IgD-negative memory B cell (primary cell): Measurements from ENCODE around the gene VDAC1. TPM values are rescaled to one million over a fixed set of nuclear protein-coding genes. Genes with fewer than 3 reads are reported as not detected.

ENCODE experiments used
- H3K27ac Mint-ChIP-seq, 3 donors: one replicate each; pipeline ENCODE4 v1.8.0; 2020 to 2022; ENCODE audit warnings: mild to moderate bottlenecking in 3 of 3, mixed read lengths in 3 of 3, moderate library complexity in 1 of 3
- H3K27me3 Mint-ChIP-seq: one replicate; pipeline ENCODE4 v1.8.0; 2021; ENCODE audit warnings: mixed read lengths
- H3K36me3 Mint-ChIP-seq: one replicate; pipeline ENCODE4 v1.8.0; 2020; ENCODE audit warnings: mild to moderate bottlenecking, mixed read lengths
- H3K4me1 Mint-ChIP-seq, 3 donors: one replicate each; pipeline ENCODE4 v1.8.0; 2020 to 2022; ENCODE audit warnings: mixed read lengths in 3 of 3, mild to moderate bottlenecking in 1 of 3
- H3K4me3 Mint-ChIP-seq, 4 donors: one replicate each; pipeline ENCODE4 v1.8.0; 2020 to 2022; ENCODE audit warnings: mild to moderate bottlenecking in 4 of 4, mixed read lengths in 4 of 4, moderate library complexity in 3 of 4
- H3K9me3 Mint-ChIP-seq, 3 donors: one replicate each; pipeline ENCODE4 v1.8.0; 2020 to 2021; ENCODE audit warnings: mixed read lengths in 3 of 3, mild to moderate bottlenecking in 1 of 3
- polyA plus RNA-seq: library from polyadenylated mRNA; unstranded; fragments of 300-500 nt; fragmentation: Illumina TruSeq; gene quantifications from one replicate; pipeline ENCODE4 v1.2.3, GENCODE V29; 2021

Gene VDAC1
- polyA plus RNA-seq, result 90.0 TPM

GRCh38 chr5:134004626-134005416 lies at the start of gene VDAC1:
VDAC1 (minus strand) TSS chr5:134004975; CDS start chr5:133993012, 11,963 bp downstream.
- Mint-ChIP-seq H3K4me3 (peak within 1 kb of the TSS; percentile 87 to 96 (median 96)), H3K27ac (peak within 1 kb of the TSS; percentile 91 to 97 (median 91)), H3K4me1 (peaks cover 29 to 31% (median 31%) of the 10 kb centered on the region in 3 donors), H3K27me3 (no peaks in the 10 kb centered on the region), H3K36me3 (no peaks in the 10 kb centered on the region), H3K9me3 (no peaks in the 10 kb centered on the region)

- peaks cover 4% of the 10 kb centered on the region for H3K27me3 Mint-ChIP-seq
- H3K27ac Mint-ChIP-seq, result no peak overlapping the region
- no peak overlapping the region for H3K4me3 Mint-ChIP-seq
- H3K36me3 Mint-ChIP-seq, result no peaks in the 10 kb centered on the region
- H3K9me3 Mint-ChIP-seq, result no peaks in the 10 kb centered on the region
- peaks cover 1 to 7% (median 6%) of the 10 kb centered on the region in 3 donors for H3K4me1 Mint-ChIP-seq
Observed at GRCh38 chr5:134053840-134054338, 49.1 kb upstream of the VDAC1 start.

GRCh38 chr5:134053314-134053839 lies 48.6 kb upstream of the VDAC1 start:
- H3K27ac Mint-ChIP-seq, result no peak overlapping the region
- peaks cover 4% of the 10 kb centered on the region for H3K27me3 Mint-ChIP-seq
- H3K4me3 Mint-ChIP-seq, result no peak overlapping the region
- no peaks in the 10 kb centered on the region for H3K36me3 Mint-ChIP-seq
- no peaks in the 10 kb centered on the region for H3K9me3 Mint-ChIP-seq
- H3K4me1 Mint-ChIP-seq, result peaks cover 1 to 7% (median 6%) of the 10 kb centered on the region in 3 donors

- Mint-ChIP-seq H3K27me3 (peaks cover 4% of the 10 kb centered on the region), H3K36me3 (no peaks in the 10 kb centered on the region), H3K27ac (no peak overlapping the region), H3K9me3 (no peaks in the 10 kb centered on the region), H3K4me3 (no peak overlapping the region), H3K4me1 (peaks cover 1 to 7% (median 6%) of the 10 kb centered on the region in 3 donors)
Observed at GRCh38 chr5:134051305-134051704, 46.5 kb upstream of the VDAC1 start.

- H3K36me3 Mint-ChIP-seq, result no peaks in the 10 kb centered on the region
- H3K4me3 Mint-ChIP-seq, result no peak overlapping the region
- peaks cover 4% of the 10 kb centered on the region for H3K27me3 Mint-ChIP-seq
- no peaks in the 10 kb centered on the region for H3K9me3 Mint-ChIP-seq
- H3K4me1 Mint-ChIP-seq, result peaks cover 1 to 6% (median 4%) of the 10 kb centered on the region in 3 donors
- H3K27ac Mint-ChIP-seq, result no peak overlapping the region
Observed at GRCh38 chr5:134048864-134049263, 44.1 kb upstream of the VDAC1 start.

DNA sequence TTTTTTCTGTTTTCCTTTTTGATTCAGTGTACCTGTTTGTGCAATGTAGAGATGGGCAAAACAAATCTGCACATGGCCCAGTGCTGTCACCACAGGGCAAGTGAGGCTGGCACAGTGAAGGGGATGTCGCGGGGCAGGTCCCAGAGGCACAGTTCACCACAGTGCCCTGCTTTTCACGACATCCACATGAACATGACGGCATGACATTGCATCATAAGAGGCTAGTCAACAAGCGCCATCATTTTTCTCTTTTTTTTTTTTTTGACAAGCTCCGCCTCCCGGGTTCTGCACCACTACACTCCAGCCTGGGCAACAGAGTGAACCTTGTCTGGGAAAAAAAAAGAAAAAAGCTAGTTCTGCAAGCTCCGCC lies 42.9 kb upstream of the VDAC1 start:
- Mint-ChIP-seq H3K4me1 (peaks cover 0 to 6% (median 0%) of the 10 kb centered on the region in 3 donors), H3K9me3 (no peaks in the 10 kb centered on the region), H3K27ac (no peak overlapping the region), H3K36me3 (no peaks in the 10 kb centered on the region), H3K27me3 (peaks cover 1% of the 10 kb centered on the region), H3K4me3 (no peak overlapping the region)

GRCh38 chr5:134046801-134047686 lies 42.3 kb upstream of the VDAC1 start:
- Mint-ChIP-seq H3K27ac (no peak overlapping the region), H3K36me3 (no peaks in the 10 kb centered on the region), H3K27me3 (no peaks in the 10 kb centered on the region), H3K4me3 (no peak overlapping the region), H3K9me3 (no peaks in the 10 kb centered on the region), H3K4me1 (peaks cover 0 to 6% (median 4%) of the 10 kb centered on the region in 3 donors)

- Mint-ChIP-seq H3K4me3 (no peak overlapping the region), H3K4me1 (peaks cover 0 to 6% (median 4%) of the 10 kb centered on the region in 3 donors), H3K9me3 (no peaks in the 10 kb centered on the region), H3K27ac (no peak overlapping the region), H3K27me3 (no peaks in the 10 kb centered on the region), H3K36me3 (no peaks in the 10 kb centered on the region)
Observed at GRCh38 chr5:134046330-134046729, 41.6 kb upstream of the VDAC1 start.

DNA sequence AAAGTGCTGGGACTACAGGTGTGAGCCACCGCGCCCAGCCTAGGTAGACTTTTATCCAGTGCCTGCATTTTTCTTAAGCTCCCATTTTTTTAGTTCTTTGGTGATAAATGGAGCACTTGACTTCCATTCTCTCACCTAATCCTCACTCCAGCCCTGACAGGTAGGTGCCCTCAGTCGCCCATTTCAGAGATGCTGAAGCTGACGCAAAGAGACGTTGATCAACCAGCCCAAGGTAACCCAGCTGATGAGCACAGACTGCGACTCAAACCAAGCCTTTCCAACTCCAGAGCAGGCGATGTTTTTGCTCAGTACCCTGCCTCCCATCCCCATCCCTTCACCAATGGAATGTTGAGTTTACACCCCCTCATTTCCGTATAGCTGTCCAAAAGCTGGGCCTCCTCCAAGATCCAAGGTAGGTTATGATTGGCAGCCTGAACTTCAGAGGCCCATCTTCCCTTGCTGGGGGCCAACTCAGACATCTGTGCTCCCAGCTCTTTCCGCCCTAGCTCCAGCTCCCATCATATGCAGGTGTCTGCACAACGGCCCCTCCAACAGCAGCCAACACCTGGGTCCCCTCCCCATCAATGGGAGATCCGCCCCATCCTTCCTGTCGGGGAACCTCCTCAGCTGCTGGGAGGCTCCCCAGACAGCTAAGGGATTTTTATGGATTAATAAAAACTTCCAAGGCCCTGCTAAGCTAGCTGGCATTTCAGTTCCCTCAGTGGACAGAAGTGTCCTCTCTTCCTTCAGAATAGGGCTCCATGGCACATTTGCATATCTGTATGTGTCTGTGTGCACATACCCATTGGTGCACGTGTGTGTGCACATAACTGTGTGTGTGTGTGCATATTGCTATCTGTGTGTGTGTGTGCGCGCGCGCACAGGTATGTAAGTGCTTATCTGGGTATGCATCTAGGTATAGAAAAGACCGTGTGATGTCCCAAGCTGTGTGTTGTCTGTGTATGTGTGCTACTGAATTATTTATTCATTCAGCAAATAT lies 39.3 kb upstream of the VDAC1 start:
- Mint-ChIP-seq H3K27me3 (no peaks in the 10 kb centered on the region), H3K27ac (peak overlapping the region in 1 of 3 donors; percentile 93), H3K4me3 (no peak overlapping the region), H3K9me3 (no peaks in the 10 kb centered on the region), H3K4me1 (peaks cover 0 to 7% (median 3%) of the 10 kb centered on the region in 3 donors), H3K36me3 (no peaks in the 10 kb centered on the region)

DNA sequence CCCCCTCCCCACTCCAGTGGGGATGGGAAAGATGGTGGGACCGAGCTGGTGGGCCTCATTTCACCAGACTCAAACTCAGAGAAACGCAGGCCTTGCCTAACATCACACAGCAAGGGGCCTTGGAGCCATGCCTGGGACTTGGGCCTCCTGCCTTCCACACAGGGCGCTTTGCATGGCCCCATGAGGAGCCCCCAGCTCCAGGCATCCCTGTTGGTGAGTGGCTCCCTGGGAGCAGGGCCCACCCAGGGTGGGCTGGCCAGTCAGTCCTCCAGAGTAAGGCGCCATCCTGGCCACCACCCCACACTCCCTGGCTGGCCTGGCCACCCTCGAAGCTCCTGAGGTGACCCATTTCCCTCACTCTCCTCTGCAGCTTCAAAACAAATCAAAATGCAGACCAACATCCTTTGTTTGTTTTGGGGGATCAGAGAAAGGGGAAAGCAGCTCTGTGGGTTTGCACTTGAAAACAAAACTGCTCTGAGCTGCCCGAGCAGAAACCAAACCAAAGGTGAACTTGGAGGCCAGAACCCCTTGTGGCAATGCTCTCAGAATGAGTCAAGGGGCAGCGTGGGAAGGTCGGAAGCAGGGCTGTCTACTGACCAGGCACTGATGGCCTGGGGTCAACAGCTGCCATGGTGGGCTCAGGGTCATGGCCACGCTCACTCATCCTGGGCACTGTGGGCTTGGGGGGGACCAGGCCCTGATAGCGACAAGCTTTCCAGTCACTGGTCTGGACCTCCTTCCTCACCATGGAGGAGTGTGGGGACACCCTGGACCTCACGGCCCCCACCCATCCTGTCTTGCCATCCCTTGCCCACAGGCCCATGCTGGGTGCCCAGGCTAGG lies 37.0 kb upstream of the VDAC1 start:
- peaks cover 0 to 7% (median 3%) of the 10 kb centered on the region in 3 donors for H3K4me1 Mint-ChIP-seq
- no peaks in the 10 kb centered on the region for H3K36me3 Mint-ChIP-seq
- H3K27me3 Mint-ChIP-seq, result no peaks in the 10 kb centered on the region
- no peak overlapping the region for H3K27ac Mint-ChIP-seq
- H3K4me3 Mint-ChIP-seq, result no peak overlapping the region
- no peaks in the 10 kb centered on the region for H3K9me3 Mint-ChIP-seq

DNA sequence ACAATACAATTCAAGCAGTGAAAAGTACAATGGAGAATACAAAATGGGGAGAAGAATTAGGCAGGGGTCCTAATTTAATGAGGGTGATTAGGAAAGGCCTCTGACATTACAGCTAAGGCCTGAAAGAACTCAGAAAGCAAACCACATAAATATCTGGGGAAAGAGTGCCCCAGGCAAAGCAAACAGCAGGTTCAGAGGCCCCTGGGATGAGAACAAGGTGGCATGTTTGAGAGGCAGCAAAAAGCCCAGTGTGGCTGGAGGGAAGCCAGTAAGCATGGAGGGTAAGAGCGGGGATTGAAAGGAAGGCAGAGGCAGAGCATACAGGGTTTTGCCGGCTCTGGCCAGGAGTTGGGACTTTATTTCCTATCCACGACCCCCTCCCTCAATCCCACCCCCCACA lies 33.4 kb upstream of the VDAC1 start:
- no peak overlapping the region for H3K27ac Mint-ChIP-seq
- no peaks in the 10 kb centered on the region for H3K9me3 Mint-ChIP-seq
- no peak overlapping the region for H3K4me3 Mint-ChIP-seq
- H3K27me3 Mint-ChIP-seq, result no peaks in the 10 kb centered on the region
- H3K4me1 Mint-ChIP-seq, result peaks cover 0 to 7% (median 3%) of the 10 kb centered on the region in 3 donors
- no peaks in the 10 kb centered on the region for H3K36me3 Mint-ChIP-seq

DNA sequence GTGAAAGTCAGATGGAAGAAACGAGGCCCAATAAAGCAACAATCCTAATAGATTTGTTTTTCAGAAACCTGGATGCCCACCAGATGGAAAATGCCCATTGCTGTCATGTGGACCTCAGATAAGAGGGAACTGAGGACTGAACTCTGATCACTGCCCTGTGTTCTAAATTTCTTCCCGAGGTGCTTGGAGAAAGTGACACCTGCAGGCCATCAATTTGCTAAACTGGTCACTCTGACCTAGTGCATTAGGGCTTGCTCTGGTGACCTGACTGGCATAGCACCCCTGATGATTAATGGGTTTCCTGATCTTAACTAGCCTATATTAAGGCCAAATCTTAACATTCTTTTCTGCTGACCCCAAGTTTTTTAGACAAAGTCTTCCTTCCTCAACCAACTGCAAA lies 32.4 kb upstream of the VDAC1 start:
- Mint-ChIP-seq H3K4me3 (no peak overlapping the region), H3K27me3 (no peaks in the 10 kb centered on the region), H3K36me3 (no peaks in the 10 kb centered on the region), H3K9me3 (no peaks in the 10 kb centered on the region), H3K4me1 (peaks cover 5 to 8% (median 7%) of the 10 kb centered on the region in 3 donors), H3K27ac (no peak overlapping the region)

GRCh38 chr5:134034326-134034725 lies 29.6 kb upstream of the VDAC1 start:
- Mint-ChIP-seq H3K9me3 (no peaks in the 10 kb centered on the region), H3K4me3 (no peak overlapping the region), H3K27ac (no peak overlapping the region), H3K4me1 (peaks cover 8 to 14% (median 11%) of the 10 kb centered on the region in 3 donors), H3K27me3 (no peaks in the 10 kb centered on the region), H3K36me3 (no peaks in the 10 kb centered on the region)
